Measurements from ENCODE around the gene PKP1. TPM values are rescaled to one million over a fixed set of nuclear protein-coding genes. Genes with fewer than 3 reads are reported as not detected.

The PKP1 gene
- total and polyA plus RNA-seq, 2 donors (not counting 3 experiments of a cell fraction or from before 2014, with no cell fraction given) = 0.01 TPM; not detected in 1

DNA sequence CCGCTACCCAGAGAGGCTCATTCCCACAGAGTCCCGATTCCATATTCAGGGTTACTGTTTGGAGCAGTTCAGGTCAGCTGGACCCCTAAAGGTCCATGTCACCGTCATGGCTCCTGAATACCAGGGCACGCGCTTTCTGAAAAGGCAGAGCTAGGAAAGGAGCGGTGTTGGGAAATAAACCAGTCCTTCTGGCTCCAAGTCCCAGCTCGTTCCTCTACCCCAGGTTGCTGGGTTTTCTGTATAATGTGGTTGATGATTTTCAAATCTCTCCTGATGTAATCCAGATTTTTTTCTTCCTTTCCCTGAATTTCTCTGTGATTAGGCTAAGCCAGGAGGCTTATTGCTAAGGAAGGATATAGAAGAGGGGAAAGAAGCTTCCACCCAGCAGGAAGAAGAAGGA lies 14.0 kb upstream of the PKP1 start:
- H3K4me1 ChIP-seq (ENCODE audit: control insufficient read depth, extremely low read depth, insufficient read depth, low read length) = no peaks in the 10 kb centered on the region
- intact Hi-C loops (cut with micrococcal nuclease) (no loop called here), dilution Hi-C loops (cut with MboI; ENCODE audit: extremely low pct_ligation_motif_present, low sequenced_read_pairs) (no loop called here)
- H3K79me2 ChIP-seq (ENCODE audit: control insufficient read depth, insufficient read depth, low read length) = no peaks in the 10 kb centered on the region
- no peak overlapping the region for H3K27ac ChIP-seq (ENCODE audit: insufficient read depth, low read depth, low read length)
- no TSS peak for BruUV-seq (replicated peaks)
- peaks cover 0 to 4% of the 10 kb centered on the region in 2 experiments for H3K27me3 ChIP-seq (ENCODE audit: control insufficient read depth in 2 of 2, insufficient read depth in 2 of 2, low read length in 2 of 2)
- CTCF ChIA-PET = no interaction called here
- H3K9me1 ChIP-seq (replicated peaks; ENCODE audit: control insufficient read depth, extremely low read depth, insufficient read depth, low read length) = no peaks in the 10 kb centered on the region
- POLR2A ChIA-PET = no interaction called here
- H3K36me3 ChIP-seq (ENCODE audit: control insufficient read depth in 2 of 2, extremely low read depth in 1 of 2, insufficient read depth in 2 of 2, low read length in 2 of 2) = no peaks in the 10 kb centered on the region
- no peak overlapping the region for H3K4me2 ChIP-seq (ENCODE audit: insufficient read depth, low read length)
- H3K9ac ChIP-seq (replicated peaks; ENCODE audit: extremely low read depth, insufficient read depth, low read length) = no peak overlapping the region
- no peak overlapping the region for H3K4me3 ChIP-seq (replicated peaks in 1 of 3; ENCODE audit: insufficient read depth in 1 of 3, low read depth in 1 of 3, low read length in 3 of 3)
- FAIRE-seq (no peak), DNase-seq (ENCODE audit: low read depth, low spot score) (no peak)
- no peaks in the 10 kb centered on the region for H4K20me1 ChIP-seq (replicated peaks; ENCODE audit: control insufficient read depth, extremely low read depth, insufficient read depth, low read length)
- H2AFZ ChIP-seq (ENCODE audit: low read depth, low read length) = no peak overlapping the region
- TF ChIP-seq MYC (IDR thresholded peaks at IDR 0.05; ENCODE audit: low read depth, low read length) (no peak), POLR2AphosphoS5 (IDR thresholded peaks at IDR 0.05; ENCODE audit: insufficient read depth, low read depth, low read length) (no peak), GATA2 (IDR thresholded peaks at IDR 0.05; ENCODE audit: insufficient read depth, insufficient read length, low read depth, low read length) (no peak), CTCF (IDR thresholded peaks at IDR 0.05; ENCODE audit: extremely low read depth in 1 of 2, insufficient read depth in 1 of 2, low read depth in 1 of 2, low read length in 2 of 2) (no peak), EZH2 (IDR thresholded peaks at IDR 0.05; ENCODE audit: borderline replicate concordance, low read depth, low read length, severe bottlenecking) (no peak), POLR2A (IDR thresholded peaks at IDR 0.05; ENCODE audit: low read depth, low read length) (no peak), MAX (IDR thresholded peaks at IDR 0.05; ENCODE audit: insufficient read depth, insufficient read length) (no peak), FOS (IDR thresholded peaks at IDR 0.05; ENCODE audit: borderline replicate concordance, insufficient read depth, low read length) (no peak), JUN (IDR thresholded peaks at IDR 0.05; ENCODE audit: borderline replicate concordance, insufficient read depth, insufficient read length, low read depth) (no peak)
- H3K9me3 ChIP-seq (replicated peaks; ENCODE audit: control insufficient read depth, insufficient read depth, low read length) = no peaks in the 10 kb centered on the region
